Testis (tissue), 2 donors: ENCODE measurements around the gene FLNB.

Experiments
- CTCF ChIP-seq, 3 experiments: fragments of 450-650 bp in 2 of 3; fragments of 200-600 bp in 1 of 3; sonication (generic) in 1 of 3; IDR thresholded peaks; one replicate each; pipeline ENCODE4 v1.5.1; 2016 to 2019; ENCODE audit warnings: antibody characterized with exemption in 3 of 3, mild to moderate bottlenecking in 2 of 3, moderate library complexity in 1 of 3
- POLR2A ChIP-seq: fragments of 450-650 bp; IDR thresholded peaks from one replicate; pipeline ENCODE4 v1.6.1; 2017; ENCODE audit warnings: antibody characterized with exemption, mild to moderate bottlenecking, moderate library complexity

- TF ChIP-seq POLR2A (no peak), CTCF (IDR thresholded peaks at IDR 0.05) (no peak)
These were observed 65.3 kb downstream of the FLNB start for GRCh38 chr3:58073301-58074108.
